Epithelial cell of esophagus (primary cell): ENCODE data around the gene PLCG2.

Experiments
- DNase-seq: peaks from one replicate; pipeline ENCODE4 v3.0.0; 2010; ENCODE audit warnings: low read depth
- H3K4me3 ChIP-seq: 2 replicates; pipeline ENCODE4 v1.5.1; 2011; ENCODE audit warnings: mild to moderate bottlenecking, low read length, control low read depth
- TF ChIP-seq, protein P1 (sequence below): IDR thresholded peaks from 2 replicates; pipeline ENCODE4 v1.5.1; 2011; ENCODE audit warnings: low read depth, mild to moderate bottlenecking, low read length, control low read depth, inconsistent platforms; ENCODE audit not compliant: insufficient read depth; ENCODE audit errors: missing control alignments

PLCG2 gene

DNA sequence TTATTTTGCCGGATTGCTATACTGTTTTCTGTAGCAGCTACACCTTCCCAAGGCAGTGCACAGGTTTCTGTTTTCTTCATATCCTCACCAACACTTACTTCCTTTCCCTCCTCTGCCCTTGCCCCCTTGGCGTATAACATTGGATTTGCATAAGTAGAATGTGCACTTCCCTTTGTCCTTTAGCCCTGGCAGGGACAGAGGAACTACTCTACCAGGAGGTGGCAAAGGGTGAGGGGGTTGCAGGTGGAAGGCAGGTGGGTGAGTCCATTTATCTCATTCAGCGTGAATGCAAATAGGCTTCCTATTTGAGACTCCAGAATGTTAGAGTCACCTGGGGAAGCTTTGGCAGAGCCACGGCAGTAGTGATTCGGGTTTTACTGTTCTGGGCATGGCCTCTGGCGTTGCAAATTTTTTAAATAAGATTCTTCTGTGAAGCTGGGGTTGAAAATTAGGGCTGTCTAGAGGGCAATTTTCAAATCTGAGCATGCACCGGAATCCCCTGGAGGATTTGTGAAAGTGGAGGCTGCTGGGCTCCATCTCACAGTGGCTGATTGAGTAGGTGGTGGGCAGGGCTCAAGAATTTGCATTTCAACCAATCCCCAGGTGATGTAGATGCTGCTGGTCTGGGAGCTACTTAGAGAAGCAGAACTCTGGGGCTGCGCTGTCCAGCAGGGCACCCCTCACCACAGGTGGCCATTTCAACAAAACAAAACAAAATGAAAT, 84.7 kb downstream of the PLCG2 start:
- H3K4me3 ChIP-seq: no peak overlapping the region
- TF ChIP-seq, protein P1, sequence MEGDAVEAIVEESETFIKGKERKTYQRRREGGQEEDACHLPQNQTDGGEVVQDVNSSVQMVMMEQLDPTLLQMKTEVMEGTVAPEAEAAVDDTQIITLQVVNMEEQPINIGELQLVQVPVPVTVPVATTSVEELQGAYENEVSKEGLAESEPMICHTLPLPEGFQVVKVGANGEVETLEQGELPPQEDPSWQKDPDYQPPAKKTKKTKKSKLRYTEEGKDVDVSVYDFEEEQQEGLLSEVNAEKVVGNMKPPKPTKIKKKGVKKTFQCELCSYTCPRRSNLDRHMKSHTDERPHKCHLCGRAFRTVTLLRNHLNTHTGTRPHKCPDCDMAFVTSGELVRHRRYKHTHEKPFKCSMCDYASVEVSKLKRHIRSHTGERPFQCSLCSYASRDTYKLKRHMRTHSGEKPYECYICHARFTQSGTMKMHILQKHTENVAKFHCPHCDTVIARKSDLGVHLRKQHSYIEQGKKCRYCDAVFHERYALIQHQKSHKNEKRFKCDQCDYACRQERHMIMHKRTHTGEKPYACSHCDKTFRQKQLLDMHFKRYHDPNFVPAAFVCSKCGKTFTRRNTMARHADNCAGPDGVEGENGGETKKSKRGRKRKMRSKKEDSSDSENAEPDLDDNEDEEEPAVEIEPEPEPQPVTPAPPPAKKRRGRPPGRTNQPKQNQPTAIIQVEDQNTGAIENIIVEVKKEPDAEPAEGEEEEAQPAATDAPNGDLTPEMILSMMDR: no peak
- no peak for DNase-seq

GRCh38 chr16:81864646-81865382, 85.7 kb downstream of the PLCG2 start:
- no peak for DNase-seq
- TF ChIP-seq, protein P1: no peak
- H3K4me3 ChIP-seq: no peak overlapping the region

DNA sequence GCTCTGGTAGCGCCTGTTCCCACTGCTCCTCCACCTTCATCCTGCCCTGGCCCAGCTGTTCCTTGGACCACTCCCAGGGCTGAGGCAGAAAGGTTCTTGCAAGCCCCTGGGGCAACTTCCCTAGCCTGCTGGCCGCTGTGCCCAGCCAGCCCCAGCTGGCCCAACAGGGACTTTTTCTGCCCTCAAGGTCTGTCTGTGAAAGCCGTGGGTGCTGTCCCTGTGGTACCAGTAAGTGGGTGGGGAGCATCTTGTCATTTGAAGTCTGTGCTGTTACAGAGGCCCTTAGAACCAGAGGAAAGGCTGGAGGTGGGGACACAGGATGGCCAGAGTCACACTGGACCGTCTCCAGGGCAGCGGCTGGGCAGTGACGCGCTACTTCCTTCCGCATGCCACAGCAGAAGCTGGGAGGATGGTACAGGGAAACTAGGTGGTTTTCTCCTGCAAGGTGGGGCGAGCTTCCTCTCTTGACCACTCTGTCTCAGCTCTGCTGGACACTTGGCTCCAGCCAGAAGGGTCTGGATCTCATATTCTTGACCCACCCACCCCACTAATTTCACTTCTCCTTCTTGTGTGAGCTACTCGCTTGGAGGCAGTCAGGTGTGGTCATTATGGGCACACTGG, 87.8 kb downstream of the PLCG2 start:
- no peak for DNase-seq
- H3K4me3 ChIP-seq: no peak overlapping the region
- TF ChIP-seq, protein P1: no peak

- H3K4me3 ChIP-seq: no peak overlapping the region
- DNase-seq: no peak
- TF ChIP-seq, protein P1: no peak
Observed at GRCh38 chr16:81868057-81868748, 89.1 kb downstream of the PLCG2 start.

- no peak overlapping the region for H3K4me3 ChIP-seq
- no peak for DNase-seq
- TF ChIP-seq, protein P1: no peak
Observed at GRCh38 chr16:81869326-81869725, 90.2 kb downstream of the PLCG2 start.

GRCh38 chr16:81873206-81873605, 94.1 kb downstream of the PLCG2 start:
- DNase-seq: no peak
- H3K4me3 ChIP-seq: no peak overlapping the region
- TF ChIP-seq, protein P1: no peak
